Measurements from ENCODE around the gene LIG1.

LIG1 gene

GRCh38 chr19:48196321-48196763 lies 26.2 kb upstream of the LIG1 start:
- H3K4me3 ChIP-seq (ENCODE audit: low read depth, low read length) = no peak overlapping the region
- H3K79me2 ChIP-seq (ENCODE audit: control insufficient read depth, insufficient read depth, low read length, unreplicated experiment) = no peaks in the 10 kb centered on the region
- no peak overlapping the region for H2AFZ ChIP-seq (ENCODE audit: low read length, unreplicated experiment)
- peaks cover 2% of the 10 kb centered on the region for H3K4me1 ChIP-seq (ENCODE audit: control insufficient read depth, insufficient read depth, low read length, unreplicated experiment)
- no peaks in the 10 kb centered on the region for H3K27me3 ChIP-seq (ENCODE audit: insufficient read depth, low read length)
- no peaks in the 10 kb centered on the region for H3K36me3 ChIP-seq (ENCODE audit: insufficient read depth, low read length)
- H3K27ac ChIP-seq (ENCODE audit: low read depth, low read length) = no peak overlapping the region

- Histone ChIP-seq H3K27ac (ENCODE audit: low read depth, low read length) (no peak overlapping the region), H2AFZ (ENCODE audit: low read length, unreplicated experiment) (no peak overlapping the region), H3K4me3 (ENCODE audit: low read depth, low read length) (no peak overlapping the region), H3K36me3 (ENCODE audit: insufficient read depth, low read length) (no peaks in the 10 kb centered on the region), H3K79me2 (ENCODE audit: control insufficient read depth, insufficient read depth, low read length, unreplicated experiment) (no peaks in the 10 kb centered on the region), H3K27me3 (ENCODE audit: insufficient read depth, low read length) (no peaks in the 10 kb centered on the region), H3K4me1 (ENCODE audit: control insufficient read depth, insufficient read depth, low read length, unreplicated experiment) (peaks cover 2% of the 10 kb centered on the region)
These were observed 25.0 kb upstream of the LIG1 start for GRCh38 chr19:48194844-48195830.

GRCh38 chr19:48194041-48194843 lies 24.1 kb upstream of the LIG1 start:
- H3K4me1 ChIP-seq (ENCODE audit: control insufficient read depth, insufficient read depth, low read length, unreplicated experiment) = peaks cover 2% of the 10 kb centered on the region
- no peak overlapping the region for H3K4me3 ChIP-seq (ENCODE audit: low read depth, low read length)
- no peak overlapping the region for H3K27ac ChIP-seq (ENCODE audit: low read depth, low read length)
- no peaks in the 10 kb centered on the region for H3K79me2 ChIP-seq (ENCODE audit: control insufficient read depth, insufficient read depth, low read length, unreplicated experiment)
- H2AFZ ChIP-seq (ENCODE audit: low read length, unreplicated experiment) = no peak overlapping the region
- H3K36me3 ChIP-seq (ENCODE audit: insufficient read depth, low read length) = no peaks in the 10 kb centered on the region
- H3K27me3 ChIP-seq (ENCODE audit: insufficient read depth, low read length) = no peaks in the 10 kb centered on the region

- H3K36me3 ChIP-seq (ENCODE audit: insufficient read depth, low read length) = no peaks in the 10 kb centered on the region
These were observed 22.6 kb upstream of the LIG1 start for GRCh38 chr19:48192750-48193149.

GRCh38 chr19:48190885-48191284 lies 20.7 kb upstream of the LIG1 start:
- Histone ChIP-seq H3K4me1 (ENCODE audit: control insufficient read depth, insufficient read depth, low read length, unreplicated experiment) (no peaks in the 10 kb centered on the region), H3K4me3 (ENCODE audit: low read depth, low read length) (no peak overlapping the region), H3K36me3 (ENCODE audit: insufficient read depth, low read length) (no peaks in the 10 kb centered on the region), H3K27me3 (ENCODE audit: insufficient read depth, low read length) (no peaks in the 10 kb centered on the region), H2AFZ (ENCODE audit: low read length, unreplicated experiment) (no peak overlapping the region), H3K79me2 (ENCODE audit: control insufficient read depth, insufficient read depth, low read length, unreplicated experiment) (no peaks in the 10 kb centered on the region), H3K27ac (ENCODE audit: low read depth, low read length) (no peak overlapping the region)

More at GRCh38 chr19:48192750-48193149, 22.6 kb upstream of the LIG1 start:
- no peak overlapping the region for H2AFZ ChIP-seq (ENCODE audit: low read length, unreplicated experiment)
- H3K4me3 ChIP-seq (ENCODE audit: low read depth, low read length) = no peak overlapping the region
- no peak overlapping the region for H3K27ac ChIP-seq (ENCODE audit: low read depth, low read length)
- H3K4me1 ChIP-seq (ENCODE audit: control insufficient read depth, insufficient read depth, low read length, unreplicated experiment) = peaks cover 2% of the 10 kb centered on the region
- no peaks in the 10 kb centered on the region for H3K79me2 ChIP-seq (ENCODE audit: control insufficient read depth, insufficient read depth, low read length, unreplicated experiment)
- no peaks in the 10 kb centered on the region for H3K27me3 ChIP-seq (ENCODE audit: insufficient read depth, low read length)

- no peak overlapping the region for H3K27ac ChIP-seq (ENCODE audit: low read depth, low read length)
- no peak overlapping the region for H3K4me3 ChIP-seq (ENCODE audit: low read depth, low read length)
- H2AFZ ChIP-seq (ENCODE audit: low read length, unreplicated experiment) = no peak overlapping the region
These were observed 20.2 kb upstream of the LIG1 start for GRCh38 chr19:48190288-48190884.

GRCh38 chr19:48186541-48186991 lies 16.4 kb upstream of the LIG1 start:
- Histone ChIP-seq H3K79me2 (ENCODE audit: control insufficient read depth, insufficient read depth, low read length, unreplicated experiment) (no peaks in the 10 kb centered on the region), H3K36me3 (ENCODE audit: insufficient read depth, low read length) (peaks cover 2% of the 10 kb centered on the region), H3K27me3 (ENCODE audit: insufficient read depth, low read length) (no peaks in the 10 kb centered on the region), H3K4me3 (ENCODE audit: low read depth, low read length) (no peak overlapping the region), H2AFZ (ENCODE audit: low read length, unreplicated experiment) (no peak overlapping the region), H3K27ac (ENCODE audit: low read depth, low read length) (no peak overlapping the region), H3K4me1 (ENCODE audit: control insufficient read depth, insufficient read depth, low read length, unreplicated experiment) (no peaks in the 10 kb centered on the region)

More at GRCh38 chr19:48190288-48190884, 20.2 kb upstream of the LIG1 start:
- H3K4me1 ChIP-seq (ENCODE audit: control insufficient read depth, insufficient read depth, low read length, unreplicated experiment) = no peaks in the 10 kb centered on the region
- H3K79me2 ChIP-seq (ENCODE audit: control insufficient read depth, insufficient read depth, low read length, unreplicated experiment) = no peaks in the 10 kb centered on the region
- no peaks in the 10 kb centered on the region for H3K27me3 ChIP-seq (ENCODE audit: insufficient read depth, low read length)
- no peaks in the 10 kb centered on the region for H3K36me3 ChIP-seq (ENCODE audit: insufficient read depth, low read length)

- no peaks in the 10 kb centered on the region for H3K27me3 ChIP-seq (ENCODE audit: insufficient read depth, low read length)
- no peak overlapping the region for H2AFZ ChIP-seq (ENCODE audit: low read length, unreplicated experiment)
- no peak overlapping the region for H3K27ac ChIP-seq (ENCODE audit: low read depth, low read length)
- no peaks in the 10 kb centered on the region for H3K4me1 ChIP-seq (ENCODE audit: control insufficient read depth, insufficient read depth, low read length, unreplicated experiment)
- H3K36me3 ChIP-seq (ENCODE audit: insufficient read depth, low read length) = peaks cover 6% of the 10 kb centered on the region
- no peaks in the 10 kb centered on the region for H3K79me2 ChIP-seq (ENCODE audit: control insufficient read depth, insufficient read depth, low read length, unreplicated experiment)
- no peak overlapping the region for H3K4me3 ChIP-seq (ENCODE audit: low read depth, low read length)
These were observed 15.9 kb upstream of the LIG1 start for GRCh38 chr19:48186015-48186414.

- Histone ChIP-seq H3K27me3 (ENCODE audit: insufficient read depth, low read length) (no peaks in the 10 kb centered on the region), H3K27ac (ENCODE audit: low read depth, low read length) (no peak overlapping the region), H3K36me3 (ENCODE audit: insufficient read depth, low read length) (peaks cover 6% of the 10 kb centered on the region), H3K4me1 (ENCODE audit: control insufficient read depth, insufficient read depth, low read length, unreplicated experiment) (no peaks in the 10 kb centered on the region), H3K79me2 (ENCODE audit: control insufficient read depth, insufficient read depth, low read length, unreplicated experiment) (no peaks in the 10 kb centered on the region), H3K4me3 (ENCODE audit: low read depth, low read length) (no peak overlapping the region), H2AFZ (ENCODE audit: low read length, unreplicated experiment) (no peak overlapping the region)
These were observed 13.2 kb upstream of the LIG1 start for GRCh38 chr19:48183356-48183755.

- H3K36me3 ChIP-seq (ENCODE audit: insufficient read depth, low read length) = peaks cover 6% of the 10 kb centered on the region
These were observed 12.3 kb upstream of the LIG1 start for GRCh38 chr19:48182434-48182833.

More at GRCh38 chr19:48182434-48182833, 12.3 kb upstream of the LIG1 start:
- H3K27ac ChIP-seq (ENCODE audit: low read depth, low read length) = no peak overlapping the region
- H2AFZ ChIP-seq (ENCODE audit: low read length, unreplicated experiment) = no peak overlapping the region
- H3K27me3 ChIP-seq (ENCODE audit: insufficient read depth, low read length) = no peaks in the 10 kb centered on the region
- no peak overlapping the region for H3K4me3 ChIP-seq (ENCODE audit: low read depth, low read length)
- H3K79me2 ChIP-seq (ENCODE audit: control insufficient read depth, insufficient read depth, low read length, unreplicated experiment) = no peaks in the 10 kb centered on the region
- no peaks in the 10 kb centered on the region for H3K4me1 ChIP-seq (ENCODE audit: control insufficient read depth, insufficient read depth, low read length, unreplicated experiment)

All from ACC112 (cell line).